H1 (cell line): Measurements from ENCODE around the gene PRF1. TPM values are rescaled to one million over a fixed set of nuclear protein-coding genes. Genes with fewer than 3 reads are reported as not detected.

Source experiments
- CTCF ChIA-PET: fragments of 300-600 bp; sonication (Branson Sonifier 250); formaldehyde crosslinking; loops from one replicate; lab custom pipeline; 2021; ENCODE audit not compliant: partially characterized antibody; lab: Charles Lee
- POLR2A ChIA-PET: fragments of 300-600 bp; sonication (Branson Sonifier 250); formaldehyde crosslinking; loops from one replicate; lab custom pipeline; 2021; ENCODE audit warnings: inconsistent platforms; ENCODE audit not compliant: partially characterized antibody; lab: Charles Lee
- DNase-seq, 2 experiments: peaks; one replicate each; pipeline versions ENCODE4 v3.0.0 to v3.0.0-alpha.2; 2010 to 2022; ENCODE audit warnings: low spot score in 2 of 2, low read depth in 1 of 2, mixed read lengths in 1 of 2
- FAIRE-seq: peaks from 2 replicates; lab custom pipeline; 2011; peaks lifted over from hg19 to GRCh38; lab: Jason Lieb, UNC
- H2AFZ ChIP-seq: 2 replicates; pipeline ENCODE4 v1.8.1; 2012; ENCODE audit warnings: low read length, inconsistent platforms
- H2AK5ac ChIP-seq: 2 replicates; pipeline ENCODE4 v1.6.1; 2013; ENCODE audit warnings: low read depth, low read length
- H2BK120ac ChIP-seq: replicated peaks from 2 replicates; pipeline ENCODE3; 2013; ENCODE audit warnings: low read depth, low read length, inconsistent platforms
- H2BK12ac ChIP-seq: 2 replicates; pipeline ENCODE4 v1.6.1; 2013; ENCODE audit warnings: low read depth, low read length
- H2BK15ac ChIP-seq: 2 replicates; pipeline ENCODE4 v1.6.1; 2013; ENCODE audit warnings: low read length
- H2BK20ac ChIP-seq: 2 replicates; pipeline ENCODE4 v1.6.1; 2013; ENCODE audit warnings: low read length
- H2BK5ac ChIP-seq: 2 replicates; pipeline ENCODE4 v1.6.1; 2013; ENCODE audit warnings: low read depth, low read length
- H3K14ac ChIP-seq: 2 replicates; pipeline ENCODE4 v1.6.1; 2013; ENCODE audit warnings: inconsistent platforms; ENCODE audit not compliant: insufficient read length
- H3K18ac ChIP-seq: 2 replicates; pipeline ENCODE4 v1.6.1; 2013; ENCODE audit warnings: low read length; ENCODE audit errors: extremely low read depth
- H3K23ac ChIP-seq: 2 replicates; pipeline ENCODE4 v1.6.1; 2013; ENCODE audit warnings: inconsistent platforms; ENCODE audit not compliant: insufficient read length
- H3K23me2 ChIP-seq: 2 replicates; pipeline ENCODE4 v1.6.1; 2013; ENCODE audit warnings: low read depth, low read length
- H3K27ac ChIP-seq: 2 replicates; pipeline ENCODE4 v1.6.1; 2011; ENCODE audit warnings: low read depth, low read length, inconsistent platforms
- H3K27me3 ChIP-seq, 4 experiments: replicated peaks in 1 of 4; 1 replicate in 1 of 4; 2 replicates in 3 of 4; pipeline versions ENCODE4 v1.6.1 to v1.8.1; 2011 to 2013; ENCODE audit warnings: low read length in 3 of 4, mild to moderate bottlenecking in 3 of 4, inconsistent platforms in 2 of 4, mixed read lengths in 2 of 4, moderate library complexity in 1 of 4; ENCODE audit not compliant: control insufficient read depth in 3 of 4, insufficient read depth in 3 of 4; ENCODE audit errors: extremely low read depth in 1 of 4
- H3K36me3 ChIP-seq, 4 experiments: 2 replicates each; pipeline versions ENCODE4 v1.6.1 to v1.8.1; 2011 to 2013; ENCODE audit warnings: mild to moderate bottlenecking in 4 of 4, low read length in 3 of 4, moderate library complexity in 2 of 4, control low read depth in 1 of 4, inconsistent platforms in 1 of 4; ENCODE audit not compliant: insufficient read depth in 4 of 4, control insufficient read depth in 2 of 4
- H3K4ac ChIP-seq: replicated peaks from 2 replicates; pipeline ENCODE3; 2013; ENCODE audit warnings: low read length, low read depth, mixed read lengths, inconsistent platforms; ENCODE audit not compliant: insufficient read length
- H3K4me1 ChIP-seq, 4 experiments: replicated peaks in 1 of 4; 1 replicate in 1 of 4; 2 replicates in 3 of 4; pipeline versions ENCODE4 v1.6.1 to v1.8.1; 2011 to 2013; ENCODE audit warnings: low read length in 3 of 4, inconsistent platforms in 2 of 4, mixed read lengths in 1 of 4; ENCODE audit not compliant: insufficient read depth in 4 of 4, control insufficient read depth in 3 of 4
- H3K4me2 ChIP-seq, 2 experiments: 2 replicates each; pipeline versions ENCODE4 v1.6.1 to v1.8.1; 2011 to 2013; ENCODE audit warnings: low read depth in 2 of 2, low read length in 2 of 2, control low read depth in 1 of 2, inconsistent platforms in 1 of 2, mild to moderate bottlenecking in 1 of 2; ENCODE audit not compliant: insufficient read depth in 1 of 2
- H3K4me3 ChIP-seq, 4 experiments: fragments of 200-600, 300-600 bp in 1 of 4; sonication (generic), shearing (Covaris generic), sonication (Bioruptor Twin) in 1 of 4; 2 replicates each; pipeline versions ENCODE4 v1.5.1 to v1.8.1; 2011 to 2016; ENCODE audit warnings: low read length in 4 of 4, low read depth in 3 of 4, control low read depth in 2 of 4, inconsistent platforms in 2 of 4, mild to moderate bottlenecking in 2 of 4, mixed read lengths in 1 of 4, moderate library complexity in 1 of 4; ENCODE audit not compliant: insufficient read depth in 2 of 4; ENCODE audit errors: extremely low read depth in 1 of 4
- H3K56ac ChIP-seq: replicated peaks from 2 replicates; pipeline ENCODE3; 2013; ENCODE audit warnings: low read depth, mild to moderate bottlenecking, mixed read lengths, low read length, inconsistent platforms; ENCODE audit not compliant: insufficient read length
- H3K79me1 ChIP-seq: 2 replicates; pipeline ENCODE4 v1.6.1; 2013; ENCODE audit warnings: low read depth, low read length, control low read depth
- H3K79me2 ChIP-seq, 2 experiments: 2 replicates each; pipeline versions ENCODE4 v1.6.1 to v1.8.1; 2012 to 2013; ENCODE audit warnings: low read length in 2 of 2, mild to moderate bottlenecking in 2 of 2, inconsistent platforms in 1 of 2; ENCODE audit not compliant: insufficient read depth in 2 of 2, control insufficient read depth in 1 of 2
- H3K9ac ChIP-seq, 4 experiments: replicated peaks in 1 of 4; 1 replicate in 1 of 4; 2 replicates in 3 of 4; pipeline versions ENCODE4 v1.6.1 to v1.8.1; 2011 to 2013; ENCODE audit warnings: low read depth in 3 of 4, low read length in 3 of 4, control low read depth in 2 of 4, mild to moderate bottlenecking in 2 of 4, moderate library complexity in 2 of 4, inconsistent platforms in 1 of 4; ENCODE audit errors: extremely low read depth in 1 of 4
- H3K9me3 ChIP-seq, 2 experiments: 2 replicates each; pipeline versions ENCODE4 v1.6.1 to v1.8.1; 2012 to 2013; ENCODE audit warnings: mild to moderate bottlenecking in 2 of 2, moderate library complexity in 2 of 2, control low read depth in 1 of 2, inconsistent platforms in 1 of 2, low read depth in 1 of 2, low read length in 1 of 2, mixed read lengths in 1 of 2; ENCODE audit not compliant: insufficient read depth in 2 of 2
- H4K20me1 ChIP-seq, 2 experiments: replicated peaks in 1 of 2; 2 replicates each; pipeline versions ENCODE3 to v1.8.1; 2011 to 2013; ENCODE audit warnings: inconsistent platforms in 2 of 2, low read length in 2 of 2, mild to moderate bottlenecking in 1 of 2; ENCODE audit not compliant: insufficient read depth in 2 of 2, control insufficient read depth in 1 of 2
- H4K5ac ChIP-seq: 2 replicates; pipeline ENCODE4 v1.6.1; 2013; ENCODE audit warnings: low read length, low read depth, mixed read lengths, inconsistent platforms; ENCODE audit not compliant: insufficient read length
- H4K8ac ChIP-seq: 2 replicates; pipeline ENCODE4 v1.8.0; 2013; ENCODE audit warnings: mild to moderate bottlenecking, moderate library complexity, low read length, inconsistent platforms; ENCODE audit not compliant: insufficient read depth; ENCODE audit errors: extremely low read depth
- H4K91ac ChIP-seq: replicated peaks from 2 replicates; pipeline ENCODE3; 2013; ENCODE audit warnings: low read length, mixed read lengths, inconsistent platforms; ENCODE audit not compliant: insufficient read length
- CTCF ChIP-seq, 3 experiments: IDR thresholded peaks; 1 replicate in 2 of 3; 2 replicates in 1 of 3; pipeline versions ENCODE4 v1.5.1 to v1.6.1; 2011; ENCODE audit warnings: low read length in 3 of 3, mild to moderate bottlenecking in 3 of 3, inconsistent platforms in 2 of 3, low read depth in 1 of 3, moderate library complexity in 1 of 3; ENCODE audit not compliant: insufficient read depth in 1 of 3; ENCODE audit errors: control extremely low read depth in 1 of 3
- EZH2 ChIP-seq: fragments of 200-600 bp; sonication (generic); IDR thresholded peaks from 2 replicates; pipeline ENCODE4 v1.7.1; 2012; ENCODE audit warnings: low read depth, mild to moderate bottlenecking, moderate library complexity, low read length, inconsistent platforms; ENCODE audit not compliant: severe bottlenecking
- RAD21 ChIP-seq, 2 experiments: IDR thresholded peaks in 1 of 2; conservative IDR thresholded peaks in 1 of 2; 2 replicates each; pipeline ENCODE4 v1.6.1; 2011; ENCODE audit warnings: low read depth in 2 of 2, low read length in 2 of 2, improper control_type of control experiment in 1 of 2, inconsistent platforms in 1 of 2, mild to moderate bottlenecking in 1 of 2, moderate library complexity in 1 of 2
- whole genome bisulfite sequencing, 2 experiments: shearing (Covaris generic) in 1 of 2; methylation state at CpG; one replicate each; pipeline versions ENCODE4 v1.1.6 to v1.1.7; 2013 to 2015; ENCODE audit warnings: low lambda C conversion rate in 2 of 2, mixed read lengths in 2 of 2, inconsistent platforms in 1 of 2, low coverage in 1 of 2, missing lambda C conversion rate in 1 of 2; ENCODE audit not compliant: insufficient replicate concordance in 2 of 2, insufficient coverage in 1 of 2, insufficient read length in 1 of 2; ENCODE audit errors: extremely low coverage in 1 of 2, missing lambda C conversion rate in 1 of 2; 5-methylcytosine and 5-hydroxymethylcytosine counted together
- polyA plus RNA-seq, 7 experiments: library from polyadenylated mRNA; depleted of rRNA in 3 of 7; stranded (reverse) in 5 of 7; unstranded in 2 of 7; fragments of >200 nt in 5 of 7; fragments of 200-250 nt in 2 of 7; gene quantifications; 1 replicate in 5 of 7; 2 replicates in 1 of 7; 4 replicates in 1 of 7; pipeline versions ENCODE4 v1.2.1 to v1.2.3, GENCODE V29; 2011 to 2013; ENCODE audit warnings: missing spikeins in 2 of 7, mixed read lengths in 2 of 7
- total RNA-seq: library from RNA; stranded (reverse); fragmentation: NEBNext Ultra II Directional; extraction: Animal tissue kit (Norgen Biotek cat#: 25700); gene quantifications from 2 replicates; pipeline ENCODE4 v1.2.1, GENCODE V29; 2021

The PRF1 gene
- total and polyA plus RNA-seq, 2 of the 8 experiments (the other 6 are each of a cell fraction or from before 2014, with no cell fraction given) = 0.15 TPM; not detected in 1

GRCh38 chr10:70549962-70550458 lies 52.5 kb downstream of the PRF1 start:
- CTCF ChIA-PET = interaction anchor here (0.6 to 26.8 kb wide), 41 partner anchors 10 to 527 kb away, joined by 3 to 908 read pairs (median 5); partner anchors contain the start of gene PALD1

More at GRCh38 chr10:70549962-70550458, 52.5 kb downstream of the PRF1 start:
- H3K4me3 ChIP-seq = no peak overlapping the region
- H4K91ac ChIP-seq = no peak overlapping the region
- no peak overlapping the region for H3K18ac ChIP-seq
- H2AFZ ChIP-seq = no peak overlapping the region
- no peaks in the 10 kb centered on the region; the same call in 1 of the 2 replicates for H3K79me1 ChIP-seq
- no peak overlapping the region for H2BK120ac ChIP-seq
- H3K27ac ChIP-seq = no peak overlapping the region
- no peak overlapping the region for H3K9ac ChIP-seq
- peaks cover 0 to 4% (median 1%) of the 10 kb centered on the region in 4 experiments; a peak in 1 of 8 replicates for H3K36me3 ChIP-seq
- no peaks in the 10 kb centered on the region for H3K23me2 ChIP-seq
- no peak overlapping the region for H3K14ac ChIP-seq
- DNase-seq (peak in 1 of 2 experiments; percentile 92), FAIRE-seq (peak; percentile 48)
- H2AK5ac ChIP-seq = no peak overlapping the region
- 91% methylated on average over 3 of the region's 3 CpGs; no CpG with 5 or more reads in 1 of the 2 experiments for WGBS, 2 experiments
- no peaks in the 10 kb centered on the region for H4K20me1 ChIP-seq
- H3K4ac ChIP-seq = no peak overlapping the region
- no peak overlapping the region for H2BK20ac ChIP-seq
- H2BK15ac ChIP-seq = no peak overlapping the region
- H4K5ac ChIP-seq = no peak overlapping the region
- no peak overlapping the region for H3K23ac ChIP-seq
- H3K4me2 ChIP-seq = no peak overlapping the region
- no peaks in the 10 kb centered on the region for H3K27me3 ChIP-seq
- no peak overlapping the region for H2BK12ac ChIP-seq
- no peaks in the 10 kb centered on the region for H3K79me2 ChIP-seq
- H3K4me1 ChIP-seq = no peaks in the 10 kb centered on the region; a peak in 1 of 7 replicates
- no peak overlapping the region for H2BK5ac ChIP-seq
- no peaks in the 10 kb centered on the region for H3K9me3 ChIP-seq
- peak; percentile 92 to 94 for TF ChIP-seq RAD21 (IDR thresholded peaks at IDR 0.05 in 1 of 2, conservative IDR thresholded peaks at IDR 0.05 in 1 of 2; ENCODE audit: low read depth in 2 of 2, low read length in 2 of 2)
- peak; percentile 78 to 84 (median 82) for TF ChIP-seq CTCF (IDR thresholded peaks at IDR 0.05; ENCODE audit: control extremely low read depth in 1 of 3, insufficient read depth in 1 of 3, low read depth in 1 of 3, low read length in 3 of 3)
- TF ChIP-seq EZH2 = no peak
- POLR2A ChIA-PET = no interaction called here
- H3K56ac ChIP-seq = no peak overlapping the region
- no peak overlapping the region for H4K8ac ChIP-seq
